ENCODE results near the gene ADAM23. TPM values are rescaled to one million over a fixed set of nuclear protein-coding genes. Genes with fewer than 3 reads are reported as not detected.
A peak's percentile ranks its signal among the peaks of the same experiment; 100 is the strongest.

ADAM23 gene
- total and polyA plus RNA-seq, 2 experiments from 2014 or later, result 11.8 to 15.9 TPM

DNA sequence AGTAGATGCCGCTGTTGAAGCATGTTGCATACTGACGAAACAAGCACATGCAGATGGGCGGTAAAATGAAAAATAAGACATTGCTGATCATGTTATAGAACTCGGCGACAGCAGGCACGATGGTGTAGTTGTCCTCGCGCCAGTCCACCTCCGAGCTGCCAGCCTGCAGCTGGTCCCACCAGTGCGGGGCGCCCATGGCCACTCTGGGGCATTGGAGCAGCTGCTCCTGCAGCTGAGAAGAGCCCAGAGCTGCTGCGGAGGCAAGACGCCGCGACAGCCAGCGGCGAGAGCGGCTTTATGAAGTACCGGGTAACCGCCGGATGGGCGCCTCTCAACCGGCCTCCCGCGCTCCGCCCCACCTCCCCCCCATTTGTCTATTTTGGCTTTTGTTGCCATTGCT is 32.6 kb upstream of the ADAM23 start:
- Mint-ChIP-seq H3K9me3 (peaks cover 10% of the 10 kb centered on the region; the same call in 1 of the 3 replicates), H3K27me3 (ENCODE audit: insufficient read depth, low read depth, poor library complexity) (peaks cover 2% of the 10 kb centered on the region), H3K27ac (no peak overlapping the region), H3K36me3 (ENCODE audit: low read depth) (no peaks in the 10 kb centered on the region), H3K4me1 (no peaks in the 10 kb centered on the region), H3K4me3 (no peak overlapping the region)
- no peaks in the 10 kb centered on the region for H3K79me2 ChIP-seq (replicated peaks; ENCODE audit: insufficient read depth)
- no peaks in the 10 kb centered on the region for H3K4me1 ChIP-seq (ENCODE audit: insufficient read depth)
- H3K27me3 ChIP-seq (ENCODE audit: insufficient read depth), result no peaks in the 10 kb centered on the region
- H2AFZ ChIP-seq, result no peak overlapping the region
- no peaks in the 10 kb centered on the region for H3F3A ChIP-seq (replicated peaks; ENCODE audit: low read depth)
- no peak overlapping the region for H3K4me2 ChIP-seq
- ATAC-seq, result no peak
- H4K20me1 ChIP-seq (replicated peaks; ENCODE audit: insufficient read depth), result no peaks in the 10 kb centered on the region
- H3K27ac ChIP-seq (ENCODE audit: low read depth), result no peak overlapping the region
- TF ChIP-seq ZNF331 (CRISPR knock-in tag; IDR thresholded peaks at IDR 0.05; ENCODE audit: low read depth) (no peak), NANOG (IDR thresholded peaks at IDR 0.05; ENCODE audit: borderline replicate concordance) (no peak)
- TF ChIP-seq, protein P1, sequence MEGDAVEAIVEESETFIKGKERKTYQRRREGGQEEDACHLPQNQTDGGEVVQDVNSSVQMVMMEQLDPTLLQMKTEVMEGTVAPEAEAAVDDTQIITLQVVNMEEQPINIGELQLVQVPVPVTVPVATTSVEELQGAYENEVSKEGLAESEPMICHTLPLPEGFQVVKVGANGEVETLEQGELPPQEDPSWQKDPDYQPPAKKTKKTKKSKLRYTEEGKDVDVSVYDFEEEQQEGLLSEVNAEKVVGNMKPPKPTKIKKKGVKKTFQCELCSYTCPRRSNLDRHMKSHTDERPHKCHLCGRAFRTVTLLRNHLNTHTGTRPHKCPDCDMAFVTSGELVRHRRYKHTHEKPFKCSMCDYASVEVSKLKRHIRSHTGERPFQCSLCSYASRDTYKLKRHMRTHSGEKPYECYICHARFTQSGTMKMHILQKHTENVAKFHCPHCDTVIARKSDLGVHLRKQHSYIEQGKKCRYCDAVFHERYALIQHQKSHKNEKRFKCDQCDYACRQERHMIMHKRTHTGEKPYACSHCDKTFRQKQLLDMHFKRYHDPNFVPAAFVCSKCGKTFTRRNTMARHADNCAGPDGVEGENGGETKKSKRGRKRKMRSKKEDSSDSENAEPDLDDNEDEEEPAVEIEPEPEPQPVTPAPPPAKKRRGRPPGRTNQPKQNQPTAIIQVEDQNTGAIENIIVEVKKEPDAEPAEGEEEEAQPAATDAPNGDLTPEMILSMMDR (conservative IDR thresholded peaks at IDR 0.05; ENCODE audit: low read depth in 2 of 2), result peak in 1 of 2 experiments; percentile 27; a peak in 2 of 4 replicates
- no peak for DNase-seq (ENCODE audit: low spot score)
- H3K4me3 ChIP-seq, result no peak overlapping the region
- H3K36me3 ChIP-seq (ENCODE audit: insufficient read depth), result no peaks in the 10 kb centered on the region
- H3K9me2 ChIP-seq (ENCODE audit: insufficient read depth), result no peaks in the 10 kb centered on the region

DNA sequence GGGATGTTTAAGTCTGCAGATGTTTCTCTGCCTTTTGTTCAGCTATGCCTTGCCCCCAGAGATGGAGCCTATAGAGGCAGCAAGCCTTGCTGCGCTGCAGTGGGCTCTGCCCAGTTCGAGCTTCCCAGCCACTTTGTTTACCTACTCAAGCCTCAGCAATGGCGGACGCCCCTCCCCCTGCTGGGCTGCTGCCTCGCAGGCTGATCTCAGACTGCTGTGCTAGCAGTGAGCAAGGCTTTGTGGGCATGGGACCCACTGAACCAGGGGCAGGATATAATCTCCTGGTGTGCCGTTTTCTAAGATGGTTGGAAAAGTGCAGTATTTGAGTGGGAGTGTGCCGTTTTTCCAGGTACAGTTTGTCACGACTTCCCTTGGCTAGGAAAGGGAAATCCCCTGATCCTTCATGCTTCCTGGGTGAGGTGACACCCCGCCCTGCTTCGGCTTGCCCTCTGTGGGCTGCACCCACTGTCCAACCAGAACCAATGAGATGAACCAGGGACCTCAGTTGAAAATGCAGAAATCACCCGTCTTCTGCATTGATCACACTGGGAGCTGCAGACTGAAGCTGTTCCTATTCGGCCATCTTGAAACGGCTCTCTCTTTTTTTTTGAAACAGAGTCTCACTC is 27.6 kb upstream of the ADAM23 start:
- Mint-ChIP-seq H3K36me3 (ENCODE audit: low read depth) (peaks cover 20% of the 10 kb centered on the region), H3K27ac (no peak overlapping the region), H3K4me1 (no peaks in the 10 kb centered on the region), H3K4me3 (no peak overlapping the region), H3K27me3 (ENCODE audit: insufficient read depth, low read depth, poor library complexity) (peaks cover 2% of the 10 kb centered on the region), H3K9me3 (peaks cover 41% of the 10 kb centered on the region)
- H2AFZ ChIP-seq, result no peak overlapping the region; the same call in 1 of the 2 replicates
- no peaks in the 10 kb centered on the region for H3K79me2 ChIP-seq (replicated peaks; ENCODE audit: insufficient read depth)
- ATAC-seq, result no peak
- H3K9me2 ChIP-seq (ENCODE audit: insufficient read depth), result 0 out of 2 replicates have a peak, but pooled peaks cover 12% of the 10 kb centered on the region
- H3K27me3 ChIP-seq (ENCODE audit: insufficient read depth), result no peaks in the 10 kb centered on the region
- no peak overlapping the region for H3K4me2 ChIP-seq
- H3F3A ChIP-seq (replicated peaks; ENCODE audit: low read depth), result no peaks in the 10 kb centered on the region
- DNase-seq (ENCODE audit: low spot score), result no peak
- no peaks in the 10 kb centered on the region for H4K20me1 ChIP-seq (replicated peaks; ENCODE audit: insufficient read depth)
- H3K4me3 ChIP-seq, result no peak overlapping the region
- TF ChIP-seq NANOG (IDR thresholded peaks at IDR 0.05; ENCODE audit: borderline replicate concordance) (no peak), POLR2AphosphoS5 (IDR thresholded peaks at IDR 0.05; ENCODE audit: low read depth) (no peak)
- H3K4me1 ChIP-seq (ENCODE audit: insufficient read depth), result no peaks in the 10 kb centered on the region
- H3K27ac ChIP-seq (ENCODE audit: low read depth), result no peak overlapping the region
- H3K36me3 ChIP-seq (ENCODE audit: insufficient read depth), result no peaks in the 10 kb centered on the region; the same call in 1 of the 2 replicates

DNA sequence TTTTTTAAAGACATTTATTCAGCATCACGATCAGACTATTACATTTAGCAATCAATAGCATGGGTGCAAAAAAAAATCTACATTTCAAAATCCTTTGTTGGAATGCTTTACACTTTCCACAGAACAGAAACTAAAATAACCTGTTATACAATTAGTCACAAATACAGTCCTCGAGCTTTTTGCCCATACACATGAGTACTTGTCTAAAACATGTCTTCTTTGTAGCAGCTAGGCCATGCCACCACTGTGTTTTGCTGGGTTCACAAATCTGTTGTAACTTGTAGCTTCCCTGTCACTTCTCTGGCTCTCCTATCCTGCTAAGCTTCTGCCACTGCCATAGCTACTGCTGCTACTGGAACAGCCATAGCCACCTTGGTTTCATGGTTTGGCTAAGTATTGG is 24.4 kb upstream of the ADAM23 start:
- Histone ChIP-seq H3K79me2 (replicated peaks; ENCODE audit: insufficient read depth) (no peaks in the 10 kb centered on the region), H3K27ac (ENCODE audit: low read depth) (no peak overlapping the region), H3F3A (replicated peaks; ENCODE audit: low read depth) (no peaks in the 10 kb centered on the region), H3K4me3 (no peak overlapping the region), H2AFZ (no peak overlapping the region), H4K20me1 (replicated peaks; ENCODE audit: insufficient read depth) (no peaks in the 10 kb centered on the region), H3K36me3 (ENCODE audit: insufficient read depth) (no peaks in the 10 kb centered on the region; the same call in 1 of the 2 replicates), H3K27me3 (ENCODE audit: insufficient read depth) (no peaks in the 10 kb centered on the region), H3K4me2 (no peak overlapping the region), H3K9me2 (ENCODE audit: insufficient read depth) (0 out of 2 replicates have a peak, but pooled peaks cover 15% of the 10 kb centered on the region), H3K4me1 (ENCODE audit: insufficient read depth) (no peaks in the 10 kb centered on the region)
- H3K27ac Mint-ChIP-seq, result no peak overlapping the region
- peaks cover 20% of the 10 kb centered on the region for H3K36me3 Mint-ChIP-seq (ENCODE audit: low read depth)
- H3K9me3 Mint-ChIP-seq, result peaks cover 37% of the 10 kb centered on the region
- H3K4me1 Mint-ChIP-seq, result no peaks in the 10 kb centered on the region
- peaks cover 5% of the 10 kb centered on the region for H3K27me3 Mint-ChIP-seq (ENCODE audit: insufficient read depth, low read depth, poor library complexity)
- no peak overlapping the region for H3K4me3 Mint-ChIP-seq
- DNase-seq (ENCODE audit: low spot score), result no peak
- no peak for ATAC-seq
- no peak for TF ChIP-seq NANOG (IDR thresholded peaks at IDR 0.05; ENCODE audit: borderline replicate concordance)
- no peak for TF ChIP-seq POLR2AphosphoS5 (IDR thresholded peaks at IDR 0.05; ENCODE audit: low read depth)
- no peak for TF ChIP-seq ZNF114 (CRISPR knock-in tag; IDR thresholded peaks at IDR 0.05)
- no peak for TF ChIP-seq EZH2 (IDR thresholded peaks at IDR 0.05; ENCODE audit: low read depth, unreplicated experiment)
- no peak for TF ChIP-seq EZH2phosphoT487 (IDR thresholded peaks at IDR 0.05; ENCODE audit: unreplicated experiment)
- no peak for TF ChIP-seq JUNB (IDR thresholded peaks at IDR 0.05; ENCODE audit: unreplicated experiment)
- TF ChIP-seq, protein P2, sequence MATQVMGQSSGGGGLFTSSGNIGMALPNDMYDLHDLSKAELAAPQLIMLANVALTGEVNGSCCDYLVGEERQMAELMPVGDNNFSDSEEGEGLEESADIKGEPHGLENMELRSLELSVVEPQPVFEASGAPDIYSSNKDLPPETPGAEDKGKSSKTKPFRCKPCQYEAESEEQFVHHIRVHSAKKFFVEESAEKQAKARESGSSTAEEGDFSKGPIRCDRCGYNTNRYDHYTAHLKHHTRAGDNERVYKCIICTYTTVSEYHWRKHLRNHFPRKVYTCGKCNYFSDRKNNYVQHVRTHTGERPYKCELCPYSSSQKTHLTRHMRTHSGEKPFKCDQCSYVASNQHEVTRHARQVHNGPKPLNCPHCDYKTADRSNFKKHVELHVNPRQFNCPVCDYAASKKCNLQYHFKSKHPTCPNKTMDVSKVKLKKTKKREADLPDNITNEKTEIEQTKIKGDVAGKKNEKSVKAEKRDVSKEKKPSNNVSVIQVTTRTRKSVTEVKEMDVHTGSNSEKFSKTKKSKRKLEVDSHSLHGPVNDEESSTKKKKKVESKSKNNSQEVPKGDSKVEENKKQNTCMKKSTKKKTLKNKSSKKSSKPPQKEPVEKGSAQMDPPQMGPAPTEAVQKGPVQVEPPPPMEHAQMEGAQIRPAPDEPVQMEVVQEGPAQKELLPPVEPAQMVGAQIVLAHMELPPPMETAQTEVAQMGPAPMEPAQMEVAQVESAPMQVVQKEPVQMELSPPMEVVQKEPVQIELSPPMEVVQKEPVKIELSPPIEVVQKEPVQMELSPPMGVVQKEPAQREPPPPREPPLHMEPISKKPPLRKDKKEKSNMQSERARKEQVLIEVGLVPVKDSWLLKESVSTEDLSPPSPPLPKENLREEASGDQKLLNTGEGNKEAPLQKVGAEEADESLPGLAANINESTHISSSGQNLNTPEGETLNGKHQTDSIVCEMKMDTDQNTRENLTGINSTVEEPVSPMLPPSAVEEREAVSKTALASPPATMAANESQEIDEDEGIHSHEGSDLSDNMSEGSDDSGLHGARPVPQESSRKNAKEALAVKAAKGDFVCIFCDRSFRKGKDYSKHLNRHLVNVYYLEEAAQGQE (IDR thresholded peaks at IDR 0.05; ENCODE audit: unreplicated experiment), result no peak
- TF ChIP-seq, protein P1 (conservative IDR thresholded peaks at IDR 0.05; ENCODE audit: low read depth in 2 of 2), result no peak
- no peak for TF ChIP-seq ZNF331 (CRISPR knock-in tag; IDR thresholded peaks at IDR 0.05; ENCODE audit: low read depth)

Measured in GM23338 (cell line).